ENCODE results near the gene KBTBD6. TPM values are rescaled to one million over a fixed set of nuclear protein-coding genes. Genes with fewer than 3 reads are reported as not detected.
A peak's percentile ranks its signal among the peaks of the same experiment; 100 is the strongest.

Gene KBTBD6
- total and polyA plus RNA-seq, 2 of the 13 experiments (the other 11 are each of a cell fraction or from before 2014, with no cell fraction given), result 4.4 to 12.0 TPM

DNA sequence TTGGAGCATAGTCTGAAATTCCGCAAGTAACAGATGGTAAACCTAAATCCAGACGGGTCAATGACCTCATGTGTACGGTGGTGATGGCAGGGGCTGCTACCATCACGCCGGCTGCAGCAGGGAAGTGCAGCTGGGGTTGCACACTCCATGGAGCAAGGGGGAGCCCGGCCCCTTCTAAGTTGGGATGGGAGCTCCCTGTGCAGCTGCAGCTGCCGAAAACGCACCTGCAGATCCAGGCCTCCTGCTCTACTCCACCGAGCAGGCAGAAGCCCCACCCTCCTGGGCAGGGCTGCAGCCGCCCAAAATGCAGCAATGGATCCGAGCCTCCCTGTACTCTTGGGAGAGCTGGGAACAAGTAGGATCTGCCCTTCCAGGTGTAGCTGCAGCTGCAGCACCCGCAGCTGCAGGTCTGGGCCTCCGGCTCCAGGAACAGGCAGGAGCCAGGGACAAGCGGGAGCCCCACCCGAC is 25.5 kb downstream of the KBTBD6 start (continued):
- no peak for TF ChIP-seq MBD4 (IDR thresholded peaks at IDR 0.05; ENCODE audit: borderline replicate concordance, low read length)
- no peak for TF ChIP-seq ZFP1 (CRISPR knock-in tag; IDR thresholded peaks at IDR 0.05)
- TF ChIP-seq GABPB1 (CRISPR knock-in tag; IDR thresholded peaks at IDR 0.05), result no peak
- TF ChIP-seq ZNF343 (CRISPR knock-in tag; IDR thresholded peaks at IDR 0.05), result no peak
- no peak for TF ChIP-seq FOXA3 (CRISPR knock-in tag; IDR thresholded peaks at IDR 0.05)
- TF ChIP-seq NFKB2 (CRISPR knock-in tag; IDR thresholded peaks at IDR 0.05; ENCODE audit: borderline replicate concordance), result peak; percentile 40; the same call in 1 of the 2 replicates
- no peak for TF ChIP-seq RAD21 (CRISPR knock-in tag; IDR thresholded peaks at IDR 0.05)
- no peak for TF ChIP-seq MAFF (IDR thresholded peaks at IDR 0.05; ENCODE audit: low read depth, low read length)
- TF ChIP-seq SUZ12 (IDR thresholded peaks at IDR 0.05; ENCODE audit: low read depth, low read length), result no peak
- no peak for TF ChIP-seq HHEX (CRISPR knock-in tag; IDR thresholded peaks at IDR 0.05)
- TF ChIP-seq, protein P1, sequence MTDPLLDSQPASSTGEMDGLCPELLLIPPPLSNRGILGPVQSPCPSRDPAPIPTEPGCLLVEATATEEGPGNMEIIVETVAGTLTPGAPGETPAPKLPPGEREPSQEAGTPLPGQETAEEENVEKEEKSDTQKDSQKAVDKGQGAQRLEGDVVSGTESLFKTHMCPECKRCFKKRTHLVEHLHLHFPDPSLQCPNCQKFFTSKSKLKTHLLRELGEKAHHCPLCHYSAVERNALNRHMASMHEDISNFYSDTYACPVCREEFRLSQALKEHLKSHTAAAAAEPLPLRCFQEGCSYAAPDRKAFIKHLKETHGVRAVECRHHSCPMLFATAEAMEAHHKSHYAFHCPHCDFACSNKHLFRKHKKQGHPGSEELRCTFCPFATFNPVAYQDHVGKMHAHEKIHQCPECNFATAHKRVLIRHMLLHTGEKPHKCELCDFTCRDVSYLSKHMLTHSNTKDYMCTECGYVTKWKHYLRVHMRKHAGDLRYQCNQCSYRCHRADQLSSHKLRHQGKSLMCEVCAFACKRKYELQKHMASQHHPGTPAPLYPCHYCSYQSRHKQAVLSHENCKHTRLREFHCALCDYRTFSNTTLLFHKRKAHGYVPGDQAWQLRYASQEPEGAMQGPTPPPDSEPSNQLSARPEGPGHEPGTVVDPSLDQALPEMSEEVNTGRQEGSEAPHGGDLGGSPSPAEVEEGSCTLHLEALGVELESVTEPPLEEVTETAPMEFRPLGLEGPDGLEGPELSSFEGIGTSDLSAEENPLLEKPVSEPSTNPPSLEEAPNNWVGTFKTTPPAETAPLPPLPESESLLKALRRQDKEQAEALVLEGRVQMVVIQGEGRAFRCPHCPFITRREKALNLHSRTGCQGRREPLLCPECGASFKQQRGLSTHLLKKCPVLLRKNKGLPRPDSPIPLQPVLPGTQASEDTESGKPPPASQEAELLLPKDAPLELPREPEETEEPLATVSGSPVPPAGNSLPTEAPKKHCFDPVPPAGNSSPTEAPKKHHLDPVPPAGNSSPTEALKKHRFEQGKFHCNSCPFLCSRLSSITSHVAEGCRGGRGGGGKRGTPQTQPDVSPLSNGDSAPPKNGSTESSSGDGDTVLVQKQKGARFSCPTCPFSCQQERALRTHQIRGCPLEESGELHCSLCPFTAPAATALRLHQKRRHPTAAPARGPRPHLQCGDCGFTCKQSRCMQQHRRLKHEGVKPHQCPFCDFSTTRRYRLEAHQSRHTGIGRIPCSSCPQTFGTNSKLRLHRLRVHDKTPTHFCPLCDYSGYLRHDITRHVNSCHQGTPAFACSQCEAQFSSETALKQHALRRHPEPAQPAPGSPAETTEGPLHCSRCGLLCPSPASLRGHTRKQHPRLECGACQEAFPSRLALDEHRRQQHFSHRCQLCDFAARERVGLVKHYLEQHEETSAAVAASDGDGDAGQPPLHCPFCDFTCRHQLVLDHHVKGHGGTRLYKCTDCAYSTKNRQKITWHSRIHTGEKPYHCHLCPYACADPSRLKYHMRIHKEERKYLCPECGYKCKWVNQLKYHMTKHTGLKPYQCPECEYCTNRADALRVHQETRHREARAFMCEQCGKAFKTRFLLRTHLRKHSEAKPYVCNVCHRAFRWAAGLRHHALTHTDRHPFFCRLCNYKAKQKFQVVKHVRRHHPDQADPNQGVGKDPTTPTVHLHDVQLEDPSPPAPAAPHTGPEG (CRISPR knock-in tag; IDR thresholded peaks at IDR 0.05), result no peak
- TF ChIP-seq SP1 (IDR thresholded peaks at IDR 0.05), result no peak
- no peak for TF ChIP-seq SP1 (CRISPR knock-in tag; IDR thresholded peaks at IDR 0.05)
- TF ChIP-seq, protein P2, sequence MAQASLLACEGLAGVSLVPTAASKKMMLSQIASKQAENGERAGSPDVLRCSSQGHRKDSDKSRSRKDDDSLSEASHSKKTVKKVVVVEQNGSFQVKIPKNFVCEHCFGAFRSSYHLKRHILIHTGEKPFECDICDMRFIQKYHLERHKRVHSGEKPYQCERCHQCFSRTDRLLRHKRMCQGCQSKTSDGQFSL (CRISPR knock-in tag; IDR thresholded peaks at IDR 0.05), result no peak
- no peak for TF ChIP-seq SIN3A (IDR thresholded peaks at IDR 0.05; ENCODE audit: borderline replicate concordance, low read depth, low read length)
- no peak for TF ChIP-seq RFX5 (IDR thresholded peaks at IDR 0.05; ENCODE audit: low read depth, low read length)
- no peak for TF ChIP-seq CENPT (CRISPR knock-in tag; IDR thresholded peaks at IDR 0.05; ENCODE audit: low read depth)
- no peak for TF ChIP-seq ZFP41 (CRISPR knock-in tag; IDR thresholded peaks at IDR 0.05; ENCODE audit: borderline replicate concordance)
- TF ChIP-seq FOXJ3 (CRISPR knock-in tag; IDR thresholded peaks at IDR 0.05; ENCODE audit: borderline replicate concordance), result no peak
- TF ChIP-seq SNAPC2 (CRISPR knock-in tag; IDR thresholded peaks at IDR 0.05), result no peak
- TF ChIP-seq ZNF563 (CRISPR knock-in tag; IDR thresholded peaks at IDR 0.05), result no peak
- no peak for TF ChIP-seq ZNF382 (CRISPR knock-in tag; IDR thresholded peaks at IDR 0.05; ENCODE audit: borderline replicate concordance)
- TF ChIP-seq NRL (CRISPR knock-in tag; IDR thresholded peaks at IDR 0.05; ENCODE audit: borderline replicate concordance), result 0 out of 2 replicates have a peak, but pooled peaks have one; percentile 3
- TF ChIP-seq ETV6 (CRISPR knock-in tag; conservative IDR thresholded peaks at IDR 0.05), result no peak
- no peak for TF ChIP-seq PAWR (CRISPR knock-in tag; IDR thresholded peaks at IDR 0.05; ENCODE audit: borderline replicate concordance)
- no peak for TF ChIP-seq ZNF24 (IDR thresholded peaks at IDR 0.05)
- no peak for TF ChIP-seq GLI4 (CRISPR knock-in tag; IDR thresholded peaks at IDR 0.05; ENCODE audit: borderline replicate concordance)
- TF ChIP-seq, protein P3, sequence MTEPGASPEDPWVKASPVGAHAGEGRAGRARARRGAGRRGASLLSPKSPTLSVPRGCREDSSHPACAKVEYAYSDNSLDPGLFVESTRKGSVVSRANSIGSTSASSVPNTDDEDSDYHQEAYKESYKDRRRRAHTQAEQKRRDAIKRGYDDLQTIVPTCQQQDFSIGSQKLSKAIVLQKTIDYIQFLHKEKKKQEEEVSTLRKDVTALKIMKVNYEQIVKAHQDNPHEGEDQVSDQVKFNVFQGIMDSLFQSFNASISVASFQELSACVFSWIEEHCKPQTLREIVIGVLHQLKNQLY (CRISPR knock-in tag; IDR thresholded peaks at IDR 0.05), result no peak
- no peak for TF ChIP-seq ASH2L (IDR thresholded peaks at IDR 0.05; ENCODE audit: insufficient read length, low read depth, low read length)

All from HepG2 (cell line).